Liver (tissue), 9 donors: ENCODE measurements around the gene IAPP. TPM values are rescaled to one million over a fixed set of nuclear protein-coding genes. Genes with fewer than 3 reads are reported as not detected.

Source experiments
- DNase-seq: peaks from one replicate; pipeline ENCODE4 v3.0.0-alpha.2; 2017; ENCODE audit warnings: low spot score
- H3K27ac ChIP-seq, 2 donors: one replicate each; pipeline ENCODE4 v1.7.0; 2013; ENCODE audit warnings: inconsistent platforms in 2 of 2, low read length in 2 of 2, control low read depth in 1 of 2, low read depth in 1 of 2, mild to moderate bottlenecking in 1 of 2
- H3K27me3 ChIP-seq, 4 donors: one replicate each; pipeline versions ENCODE4 v1.6.1 to v1.7.0; 2013; ENCODE audit warnings: low read length in 3 of 4, inconsistent platforms in 1 of 4, mild to moderate bottlenecking in 1 of 4, moderate library complexity in 1 of 4; ENCODE audit not compliant: control insufficient read depth in 4 of 4, insufficient read depth in 4 of 4
- H3K36me3 ChIP-seq, 4 donors: one replicate each; pipeline versions ENCODE4 v1.6.1 to v1.7.0; 2013; ENCODE audit warnings: low read length in 3 of 4, mild to moderate bottlenecking in 3 of 4, low read depth in 1 of 4, moderate library complexity in 1 of 4; ENCODE audit not compliant: control insufficient read depth in 4 of 4, insufficient read depth in 3 of 4
- H3K4me1 ChIP-seq, 4 donors: one replicate each; pipeline versions ENCODE4 v1.6.1 to v1.7.0; 2013; ENCODE audit warnings: low read length in 3 of 4, mild to moderate bottlenecking in 3 of 4, moderate library complexity in 1 of 4; ENCODE audit not compliant: control insufficient read depth in 4 of 4, insufficient read depth in 4 of 4
- H3K4me3 ChIP-seq, 3 donors: one replicate each; pipeline versions ENCODE4 v1.6.1 to v1.7.0; 2013; ENCODE audit warnings: low read length in 3 of 3, control low read depth in 1 of 3, low read depth in 1 of 3, mild to moderate bottlenecking in 1 of 3
- H3K9ac ChIP-seq, 2 donors: one replicate each; pipeline ENCODE4 v1.7.0; 2013; ENCODE audit warnings: low read length in 2 of 2, mild to moderate bottlenecking in 2 of 2, moderate library complexity in 2 of 2, control low read depth in 1 of 2, low read depth in 1 of 2
- H3K9me3 ChIP-seq, 4 donors: one replicate each; pipeline versions ENCODE4 v1.6.1 to v1.7.0; 2013; ENCODE audit warnings: low read length in 3 of 4; ENCODE audit not compliant: control insufficient read depth in 4 of 4
- EGR1 ChIP-seq, 2 donors: IDR thresholded peaks; 2 replicates each; pipeline ENCODE4 v1.6.1; 2016 to 2018; ENCODE audit warnings: antibody characterized with exemption in 2 of 2, low read depth in 2 of 2
- FOXA1 ChIP-seq: IDR thresholded peaks from 2 replicates; pipeline ENCODE4 v1.6.1; 2016; ENCODE audit warnings: antibody characterized with exemption
- FOXA2 ChIP-seq: IDR thresholded peaks from 2 replicates; pipeline ENCODE4 v1.6.1; 2016; ENCODE audit warnings: antibody characterized with exemption
- GABPA ChIP-seq, 2 donors: IDR thresholded peaks in 1 of 2; conservative IDR thresholded peaks in 1 of 2; 2 replicates each; pipeline ENCODE4 v1.6.1; 2016; ENCODE audit warnings: antibody characterized with exemption in 2 of 2, mild to moderate bottlenecking in 1 of 2, moderate library complexity in 1 of 2
- HNF4A ChIP-seq, 2 donors: conservative IDR thresholded peaks; 2 replicates each; pipeline ENCODE4 v1.6.1; 2016; ENCODE audit warnings: antibody characterized with exemption in 2 of 2, mild to moderate bottlenecking in 2 of 2
- HNF4G ChIP-seq: IDR thresholded peaks from 2 replicates; pipeline ENCODE4 v1.6.1; 2016; ENCODE audit warnings: antibody characterized with exemption
- JUND ChIP-seq, 2 donors: IDR thresholded peaks; 2 replicates each; pipeline ENCODE4 v1.6.1; 2016; ENCODE audit warnings: antibody characterized with exemption in 2 of 2
- NR2F2 ChIP-seq: IDR thresholded peaks from 2 replicates; pipeline ENCODE4 v1.6.1; 2016; ENCODE audit warnings: antibody characterized with exemption
- RAD21 ChIP-seq, 2 donors: IDR thresholded peaks; 2 replicates each; pipeline ENCODE4 v1.6.1; 2016; ENCODE audit warnings: antibody characterized with exemption in 2 of 2, mild to moderate bottlenecking in 2 of 2
- RXRA ChIP-seq, 2 donors: IDR thresholded peaks; 2 replicates each; pipeline ENCODE4 v1.6.1; 2017 to 2018; ENCODE audit warnings: antibody characterized with exemption in 2 of 2, mild to moderate bottlenecking in 1 of 2
- SP1 ChIP-seq: IDR thresholded peaks from 2 replicates; pipeline ENCODE4 v1.6.1; 2018; ENCODE audit warnings: antibody characterized with exemption, mild to moderate bottlenecking
- TAF1 ChIP-seq: conservative IDR thresholded peaks from 2 replicates; pipeline ENCODE4 v1.6.1; 2016; ENCODE audit warnings: antibody characterized with exemption, mild to moderate bottlenecking
- YY1 ChIP-seq: IDR thresholded peaks from 2 replicates; pipeline ENCODE4 v1.6.1; 2016; ENCODE audit warnings: antibody characterized with exemption, mild to moderate bottlenecking
- WGBS: extraction: QIAGEN DNeasy Blood & Tissue Kit; methylation state at CpG from one replicate; pipeline ENCODE4 v1.1.7; 2013; 5-methylcytosine and 5-hydroxymethylcytosine counted together
- polyA plus RNA-seq, 2 donors: library from polyadenylated mRNA; stranded (reverse) in 1 of 2; unstranded in 1 of 2; fragments of 200-250 nt in 1 of 2; fragments of >200 nt in 1 of 2; fragmentation: Nextera tagmentation in 1 of 2; extraction: Ambion mirVana in 1 of 2; gene quantifications; one replicate each; pipeline versions ENCODE4 v1.2.1 to v1.2.3, GENCODE V29; 2013 to 2015
- total RNA-seq, 2 donors: library from RNA; depleted of rRNA; stranded (reverse); fragments of >200 nt; gene quantifications; one replicate each; pipeline ENCODE4 v1.2.3, GENCODE V29; 2014
- TF ChIP-seq, protein P1 (sequence below): IDR thresholded peaks from 2 replicates; pipeline ENCODE4 v1.6.1; 2016; ENCODE audit warnings: antibody characterized with exemption, mild to moderate bottlenecking
- TF ChIP-seq, protein P2 (sequence below): IDR thresholded peaks from 2 replicates; pipeline ENCODE4 v1.6.1; 2016; ENCODE audit warnings: antibody characterized with exemption
- TF ChIP-seq, protein P3 (sequence below): fragments of 150-350 bp; IDR thresholded peaks from 2 replicates; pipeline ENCODE4 v1.5.1; 2017; ENCODE audit warnings: improper control_type of control experiment, low read depth, low read length; ENCODE audit not compliant: missing input control
- TF ChIP-seq, protein P4 (sequence below): IDR thresholded peaks from 2 replicates; pipeline ENCODE4 v1.6.1; 2016; ENCODE audit warnings: antibody characterized with exemption
- donor health status: healthy.
- donor health status: healthy.
- donor health status: healthy.
- donor health status: healthy.
- donor health status: healthy.

Gene IAPP
- total and polyA plus RNA-seq, 4 donors: 0.08 to 0.42 TPM; not detected in 2

- TF ChIP-seq, protein P1, sequence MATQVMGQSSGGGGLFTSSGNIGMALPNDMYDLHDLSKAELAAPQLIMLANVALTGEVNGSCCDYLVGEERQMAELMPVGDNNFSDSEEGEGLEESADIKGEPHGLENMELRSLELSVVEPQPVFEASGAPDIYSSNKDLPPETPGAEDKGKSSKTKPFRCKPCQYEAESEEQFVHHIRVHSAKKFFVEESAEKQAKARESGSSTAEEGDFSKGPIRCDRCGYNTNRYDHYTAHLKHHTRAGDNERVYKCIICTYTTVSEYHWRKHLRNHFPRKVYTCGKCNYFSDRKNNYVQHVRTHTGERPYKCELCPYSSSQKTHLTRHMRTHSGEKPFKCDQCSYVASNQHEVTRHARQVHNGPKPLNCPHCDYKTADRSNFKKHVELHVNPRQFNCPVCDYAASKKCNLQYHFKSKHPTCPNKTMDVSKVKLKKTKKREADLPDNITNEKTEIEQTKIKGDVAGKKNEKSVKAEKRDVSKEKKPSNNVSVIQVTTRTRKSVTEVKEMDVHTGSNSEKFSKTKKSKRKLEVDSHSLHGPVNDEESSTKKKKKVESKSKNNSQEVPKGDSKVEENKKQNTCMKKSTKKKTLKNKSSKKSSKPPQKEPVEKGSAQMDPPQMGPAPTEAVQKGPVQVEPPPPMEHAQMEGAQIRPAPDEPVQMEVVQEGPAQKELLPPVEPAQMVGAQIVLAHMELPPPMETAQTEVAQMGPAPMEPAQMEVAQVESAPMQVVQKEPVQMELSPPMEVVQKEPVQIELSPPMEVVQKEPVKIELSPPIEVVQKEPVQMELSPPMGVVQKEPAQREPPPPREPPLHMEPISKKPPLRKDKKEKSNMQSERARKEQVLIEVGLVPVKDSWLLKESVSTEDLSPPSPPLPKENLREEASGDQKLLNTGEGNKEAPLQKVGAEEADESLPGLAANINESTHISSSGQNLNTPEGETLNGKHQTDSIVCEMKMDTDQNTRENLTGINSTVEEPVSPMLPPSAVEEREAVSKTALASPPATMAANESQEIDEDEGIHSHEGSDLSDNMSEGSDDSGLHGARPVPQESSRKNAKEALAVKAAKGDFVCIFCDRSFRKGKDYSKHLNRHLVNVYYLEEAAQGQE: no peak
- TF ChIP-seq FOXA2: peak; percentile 99
Measured at GRCh38 chr12:21336656-21337055, 36.0 kb upstream of the IAPP start (continued).

DNA sequence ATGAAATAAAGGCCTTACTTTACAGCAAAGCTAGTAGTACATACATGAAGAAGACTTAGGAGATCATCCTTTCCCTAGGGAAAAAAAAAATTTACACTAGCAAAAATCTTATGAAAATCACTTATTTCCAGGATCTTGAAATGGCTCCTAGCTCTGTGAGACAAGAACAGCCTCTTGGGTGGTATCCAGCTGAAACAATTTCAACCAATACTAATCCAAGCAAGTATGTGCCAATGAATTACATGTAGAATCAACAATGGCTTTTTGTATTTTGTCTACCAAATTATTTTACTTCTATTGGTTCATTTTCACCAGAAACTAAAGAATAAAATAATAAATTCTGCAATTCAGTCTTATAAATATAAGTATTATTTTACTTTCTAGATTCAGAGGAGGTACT, 35.2 kb upstream of the IAPP start:
- Histone ChIP-seq H3K9me3 (no peaks in the 10 kb centered on the region), H3K36me3 (no peaks in the 10 kb centered on the region), H3K4me3 (no peak overlapping the region), H3K27ac (no peak overlapping the region), H3K27me3 (no peaks in the 10 kb centered on the region), H3K9ac (no peak overlapping the region), H3K4me1 (peaks cover 0 to 28% (median 20%) of the 10 kb centered on the region in 4 donors)
- TF ChIP-seq YY1 (no peak), RAD21 (IDR thresholded peaks at IDR 0.05) (no peak), HNF4A (conservative IDR thresholded peaks at IDR 0.05) (no peak), EGR1 (IDR thresholded peaks at IDR 0.05; ENCODE audit: low read depth in 2 of 2) (no peak), HNF4G (no peak)
- TF ChIP-seq, protein P2, sequence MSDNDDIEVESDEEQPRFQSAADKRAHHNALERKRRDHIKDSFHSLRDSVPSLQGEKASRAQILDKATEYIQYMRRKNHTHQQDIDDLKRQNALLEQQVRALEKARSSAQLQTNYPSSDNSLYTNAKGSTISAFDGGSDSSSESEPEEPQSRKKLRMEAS: no peak
- TF ChIP-seq, protein P3, sequence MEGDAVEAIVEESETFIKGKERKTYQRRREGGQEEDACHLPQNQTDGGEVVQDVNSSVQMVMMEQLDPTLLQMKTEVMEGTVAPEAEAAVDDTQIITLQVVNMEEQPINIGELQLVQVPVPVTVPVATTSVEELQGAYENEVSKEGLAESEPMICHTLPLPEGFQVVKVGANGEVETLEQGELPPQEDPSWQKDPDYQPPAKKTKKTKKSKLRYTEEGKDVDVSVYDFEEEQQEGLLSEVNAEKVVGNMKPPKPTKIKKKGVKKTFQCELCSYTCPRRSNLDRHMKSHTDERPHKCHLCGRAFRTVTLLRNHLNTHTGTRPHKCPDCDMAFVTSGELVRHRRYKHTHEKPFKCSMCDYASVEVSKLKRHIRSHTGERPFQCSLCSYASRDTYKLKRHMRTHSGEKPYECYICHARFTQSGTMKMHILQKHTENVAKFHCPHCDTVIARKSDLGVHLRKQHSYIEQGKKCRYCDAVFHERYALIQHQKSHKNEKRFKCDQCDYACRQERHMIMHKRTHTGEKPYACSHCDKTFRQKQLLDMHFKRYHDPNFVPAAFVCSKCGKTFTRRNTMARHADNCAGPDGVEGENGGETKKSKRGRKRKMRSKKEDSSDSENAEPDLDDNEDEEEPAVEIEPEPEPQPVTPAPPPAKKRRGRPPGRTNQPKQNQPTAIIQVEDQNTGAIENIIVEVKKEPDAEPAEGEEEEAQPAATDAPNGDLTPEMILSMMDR: no peak
- TF ChIP-seq, protein P4, sequence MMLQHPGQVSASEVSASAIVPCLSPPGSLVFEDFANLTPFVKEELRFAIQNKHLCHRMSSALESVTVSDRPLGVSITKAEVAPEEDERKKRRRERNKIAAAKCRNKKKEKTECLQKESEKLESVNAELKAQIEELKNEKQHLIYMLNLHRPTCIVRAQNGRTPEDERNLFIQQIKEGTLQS: no peak
- no peak for DNase-seq

GRCh38 chr12:21337959-21338744, 34.5 kb upstream of the IAPP start:
- H3K27me3 ChIP-seq: no peaks in the 10 kb centered on the region
- H3K9ac ChIP-seq: no peak overlapping the region
- H3K4me3 ChIP-seq: no peak overlapping the region
- 93% methylated on average over 6 of the region's 6 CpGs for WGBS
- TF ChIP-seq, protein P1: no peak
- TF ChIP-seq EGR1 (IDR thresholded peaks at IDR 0.05; ENCODE audit: low read depth in 2 of 2) (no peak), NR2F2 (no peak), TAF1 (no peak), HNF4G (no peak), GABPA (IDR thresholded peaks at IDR 0.05 in 1 of 2, conservative IDR thresholded peaks at IDR 0.05 in 1 of 2) (no peak), JUND (IDR thresholded peaks at IDR 0.05) (no peak), YY1 (no peak), HNF4A (conservative IDR thresholded peaks at IDR 0.05) (no peak), FOXA1 (no peak), RAD21 (IDR thresholded peaks at IDR 0.05) (no peak), RXRA (IDR thresholded peaks at IDR 0.05) (no peak), SP1 (no peak), FOXA2 (no peak)
- TF ChIP-seq, protein P4: no peak
- no peak overlapping the region for H3K27ac ChIP-seq
- DNase-seq: no peak
- peaks cover 0 to 28% (median 20%) of the 10 kb centered on the region in 4 donors for H3K4me1 ChIP-seq
- no peaks in the 10 kb centered on the region for H3K9me3 ChIP-seq
- no peaks in the 10 kb centered on the region for H3K36me3 ChIP-seq
